ENCODE data around the gene CCDC6. TPM values are rescaled to one million over a fixed set of nuclear protein-coding genes. Genes with fewer than 3 reads are reported as not detected.
A peak's percentile ranks its signal among the peaks of the same experiment; 100 is the strongest.

Gene CCDC6
- polyA plus RNA-seq, 3 donors = 4.2 to 13.5 (median 6.2) TPM

- H3K9me3 Mint-ChIP-seq = no peaks in the 10 kb centered on the region
- H3K4me2 ChIP-seq (replicated peaks; ENCODE audit: extremely low read depth, low read length, poor library complexity, severe bottlenecking) = peak overlapping the region; percentile 93
- H2AFZ ChIP-seq (ENCODE audit: insufficient read depth, low read depth, low read length, poor library complexity, severe bottlenecking) = peak overlapping the region; percentile 97
- no peaks in the 10 kb centered on the region for H3K9me3 ChIP-seq (replicated peaks in 1 of 2; ENCODE audit: control insufficient read depth in 1 of 2, insufficient read depth in 1 of 2, low read length in 2 of 2)
- peaks cover 60% of the 10 kb centered on the region for H3K79me2 ChIP-seq (ENCODE audit: insufficient read depth, low read length)
- H3K27ac Mint-ChIP-seq = peak overlapping the region in 6 of 7 donors; percentile 63 to 89 (median 80)
- peak overlapping the region; percentile 64 to 95 (median 83) for H3K4me3 ChIP-seq (replicated peaks in 1 of 3; ENCODE audit: low read depth in 2 of 3, low read length in 3 of 3)
- peaks cover 54% of the 10 kb centered on the region for H3K4me1 Mint-ChIP-seq
- H3K9ac ChIP-seq (ENCODE audit: insufficient read depth, low read length, poor library complexity, severe bottlenecking) = peak overlapping the region; percentile 77
- H3K27me3 Mint-ChIP-seq (ENCODE audit: low read depth in 3 of 3) = peaks cover 0 to 2% (median 2%) of the 10 kb centered on the region in 3 donors
- peak overlapping the region in 1 of 2 donors; percentile 73 for H3K27ac ChIP-seq (ENCODE audit: low read depth in 1 of 2, low read length in 2 of 2)
- peaks cover 2% of the 10 kb centered on the region in 2 donors for H3K36me3 Mint-ChIP-seq
- peaks cover 43% of the 10 kb centered on the region for H4K20me1 ChIP-seq (ENCODE audit: insufficient read depth, low read length)
- intact Hi-C loops (cut with micrococcal nuclease) = loop anchor here (10.0 kb wide), 3 partner anchors 70 to 1640 kb away; partner anchors contain the start of genes CISD1 (in 1 of the 2) and IPMK (in 1 of the 2)
- no peaks in the 10 kb centered on the region for H3K27me3 ChIP-seq (ENCODE audit: control insufficient read depth in 2 of 2, insufficient read depth in 2 of 2, low read length in 2 of 2)
- TF ChIP-seq, protein P1, sequence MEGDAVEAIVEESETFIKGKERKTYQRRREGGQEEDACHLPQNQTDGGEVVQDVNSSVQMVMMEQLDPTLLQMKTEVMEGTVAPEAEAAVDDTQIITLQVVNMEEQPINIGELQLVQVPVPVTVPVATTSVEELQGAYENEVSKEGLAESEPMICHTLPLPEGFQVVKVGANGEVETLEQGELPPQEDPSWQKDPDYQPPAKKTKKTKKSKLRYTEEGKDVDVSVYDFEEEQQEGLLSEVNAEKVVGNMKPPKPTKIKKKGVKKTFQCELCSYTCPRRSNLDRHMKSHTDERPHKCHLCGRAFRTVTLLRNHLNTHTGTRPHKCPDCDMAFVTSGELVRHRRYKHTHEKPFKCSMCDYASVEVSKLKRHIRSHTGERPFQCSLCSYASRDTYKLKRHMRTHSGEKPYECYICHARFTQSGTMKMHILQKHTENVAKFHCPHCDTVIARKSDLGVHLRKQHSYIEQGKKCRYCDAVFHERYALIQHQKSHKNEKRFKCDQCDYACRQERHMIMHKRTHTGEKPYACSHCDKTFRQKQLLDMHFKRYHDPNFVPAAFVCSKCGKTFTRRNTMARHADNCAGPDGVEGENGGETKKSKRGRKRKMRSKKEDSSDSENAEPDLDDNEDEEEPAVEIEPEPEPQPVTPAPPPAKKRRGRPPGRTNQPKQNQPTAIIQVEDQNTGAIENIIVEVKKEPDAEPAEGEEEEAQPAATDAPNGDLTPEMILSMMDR (IDR thresholded peaks at IDR 0.05) = no peak
- 0% methylated on average over 21 of the region's 23 CpGs for WGBS (ENCODE audit: insufficient coverage)
- H3K4me3 Mint-ChIP-seq = peak overlapping the region; percentile 95 to 98
- peaks cover 0 to 1% of the 10 kb centered on the region in 2 donors for H3K36me3 ChIP-seq (replicated peaks in 1 of 2; ENCODE audit: control insufficient read depth in 1 of 2, insufficient read depth in 2 of 2, low read length in 2 of 2)
- H3K4me1 ChIP-seq (ENCODE audit: control insufficient read depth in 1 of 2, insufficient read depth in 2 of 2, low read length in 2 of 2) = peaks cover 43 to 48% of the 10 kb centered on the region in 2 donors
- DNase-seq = peak in 1 of 3 donors; percentile 16
Observed at GRCh38 chr10:59905066-59905730, 1.2 kb downstream of the CCDC6 start.

DNA sequence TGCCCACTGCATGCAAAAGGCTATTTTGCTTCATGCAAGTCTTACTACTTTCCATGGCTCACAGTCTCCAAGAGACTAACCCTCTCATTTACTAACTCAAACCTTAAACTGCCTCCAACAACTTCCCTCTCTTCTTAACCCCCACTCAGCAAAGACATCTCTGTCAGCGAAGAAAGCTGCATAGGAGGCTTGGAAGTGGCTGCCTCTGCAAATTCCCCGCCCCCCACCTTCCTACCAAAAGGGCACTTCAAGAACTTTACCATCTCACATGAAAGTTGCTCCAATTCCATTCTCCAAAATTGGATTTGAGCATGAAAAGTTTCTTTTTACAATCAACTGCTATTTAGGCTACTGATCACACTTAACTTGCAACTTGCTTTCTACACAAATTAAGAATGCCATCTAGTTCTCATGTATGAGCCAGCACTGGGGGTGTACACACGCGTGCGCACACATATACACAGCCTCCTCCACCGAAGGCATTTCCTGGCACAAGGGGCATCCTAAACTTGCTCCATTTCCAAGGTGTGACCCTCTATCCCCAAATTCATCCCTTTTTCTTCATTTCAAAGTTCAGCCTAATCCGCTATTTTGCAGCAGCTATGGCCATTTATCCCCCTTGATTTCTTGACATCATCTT lies 1.8 kb downstream of the CCDC6 start:
- H3K27ac ChIP-seq (ENCODE audit: low read depth in 1 of 2, low read length in 2 of 2) = peak overlapping the region in 1 of 2 donors; percentile 20
- DNase-seq = no peak

More for the DNA sequence above, 1.8 kb downstream of the CCDC6 start:
- TF ChIP-seq, protein P1 (IDR thresholded peaks at IDR 0.05) = no peak
- intact Hi-C loops (cut with micrococcal nuclease) = loop anchor here (10.0 kb wide), 3 partner anchors 70 to 1640 kb away; partner anchors contain the start of genes CISD1 (in 1 of the 2) and IPMK (in 1 of the 2)
- peak overlapping the region; percentile 95 to 98 for H3K4me3 Mint-ChIP-seq
- Histone ChIP-seq H3K9me3 (replicated peaks in 1 of 2; ENCODE audit: control insufficient read depth in 1 of 2, insufficient read depth in 1 of 2, low read length in 2 of 2) (no peaks in the 10 kb centered on the region), H3K27me3 (ENCODE audit: control insufficient read depth in 2 of 2, insufficient read depth in 2 of 2, low read length in 2 of 2) (no peaks in the 10 kb centered on the region), H3K4me2 (replicated peaks; ENCODE audit: extremely low read depth, low read length, poor library complexity, severe bottlenecking) (peak overlapping the region; percentile 93), H3K4me3 (replicated peaks in 1 of 3; ENCODE audit: low read depth in 2 of 3, low read length in 3 of 3) (peak overlapping the region; percentile 64 to 95 (median 83)), H4K20me1 (ENCODE audit: insufficient read depth, low read length) (peaks cover 50% of the 10 kb centered on the region), H2AFZ (ENCODE audit: insufficient read depth, low read depth, low read length, poor library complexity, severe bottlenecking) (no peak overlapping the region), H3K4me1 (ENCODE audit: control insufficient read depth in 1 of 2, insufficient read depth in 2 of 2, low read length in 2 of 2) (peaks cover 43 to 48% of the 10 kb centered on the region in 2 donors), H3K36me3 (replicated peaks in 1 of 2; ENCODE audit: control insufficient read depth in 1 of 2, insufficient read depth in 2 of 2, low read length in 2 of 2) (peaks cover 0 to 8% of the 10 kb centered on the region in 2 donors), H3K9ac (ENCODE audit: insufficient read depth, low read length, poor library complexity, severe bottlenecking) (no peak overlapping the region), H3K79me2 (ENCODE audit: insufficient read depth, low read length) (peaks cover 66% of the 10 kb centered on the region)
- H3K27ac Mint-ChIP-seq = peak overlapping the region; percentile 1 to 80 (median 53)
- H3K4me1 Mint-ChIP-seq = peaks cover 59% of the 10 kb centered on the region
- peaks cover 0 to 2% (median 2%) of the 10 kb centered on the region in 3 donors for H3K27me3 Mint-ChIP-seq (ENCODE audit: low read depth in 3 of 3)
- H3K36me3 Mint-ChIP-seq = peaks cover 8 to 9% of the 10 kb centered on the region in 2 donors
- 59% methylated on average over 6 of the region's 7 CpGs for WGBS (ENCODE audit: insufficient coverage)
- no peaks in the 10 kb centered on the region for H3K9me3 Mint-ChIP-seq
